MG63 (cell line): ENCODE data around the gene SCIN. TPM values are rescaled to one million over a fixed set of nuclear protein-coding genes. Genes with fewer than 3 reads are reported as not detected.

Experiments
- DNase-seq: peaks from one replicate; pipeline ENCODE4 v3.0.0-alpha.2; 2020
- H3K27me3 ChIP-seq: fragments of 250-450 bp; sonication (Bioruptor Pico); 2 replicates; pipeline ENCODE4 v1.5.1; 2020; ENCODE audit warnings: mild to moderate bottlenecking, moderate library complexity
- H3K36me3 ChIP-seq: fragments of 250-450 bp; sonication (Bioruptor Pico); 2 replicates; pipeline ENCODE4 v1.5.1; 2020; ENCODE audit warnings: mild to moderate bottlenecking, moderate library complexity
- H3K4me3 ChIP-seq: fragments of 250-450 bp; sonication (Bioruptor Pico); 2 replicates; pipeline ENCODE4 v1.5.1; 2020; ENCODE audit warnings: mild to moderate bottlenecking, moderate library complexity
- H3K9me3 ChIP-seq: fragments of 250-450 bp; sonication (Bioruptor Pico); 2 replicates; pipeline ENCODE4 v1.5.1; 2020; ENCODE audit warnings: mild to moderate bottlenecking, moderate library complexity
- total RNA-seq: library from RNA; depleted of rRNA; stranded (reverse); fragments of >200 nt; shearing (Covaris generic); gene quantifications from 2 replicates; pipeline ENCODE4 v1.2.3, GENCODE V29; 2014; ENCODE audit warnings: low replicate concordance

SCIN gene
- total RNA-seq, 1 experiment from 2014 or later, result not detected

DNA sequence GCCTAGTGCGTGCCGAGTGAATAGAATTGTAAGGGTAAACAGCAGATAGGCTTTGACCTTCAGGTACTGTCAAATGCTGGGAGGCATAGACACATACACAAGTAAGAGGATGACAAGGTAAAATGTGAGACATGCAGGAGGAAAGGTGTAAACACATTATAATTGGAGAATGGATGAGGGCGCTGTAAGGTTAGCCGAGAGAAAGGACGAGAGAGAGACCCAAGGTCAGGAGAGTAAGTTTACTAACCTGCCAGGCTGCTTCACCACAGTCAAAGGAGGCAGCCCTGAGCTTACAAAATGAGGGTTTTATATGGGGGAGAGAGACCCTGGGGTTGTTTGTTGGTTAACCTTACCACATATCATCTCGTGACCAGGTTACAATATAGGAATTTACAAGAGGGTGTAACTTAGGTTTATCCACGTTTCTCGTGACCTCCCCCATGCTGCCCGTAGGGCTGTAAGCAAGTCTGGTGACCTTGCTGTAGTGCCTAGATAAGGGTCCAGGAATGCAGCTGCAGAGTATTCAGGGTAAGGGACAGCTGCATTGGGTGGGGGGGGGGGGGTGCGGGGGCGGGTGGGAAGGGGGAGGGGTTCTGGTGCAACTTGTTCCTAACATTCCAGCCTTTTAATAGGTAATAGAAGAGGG is 17.9 kb downstream of the SCIN start:
- no peak overlapping the region for H3K4me3 ChIP-seq
- H3K27me3 ChIP-seq, result no peaks in the 10 kb centered on the region
- H3K9me3 ChIP-seq, result no peaks in the 10 kb centered on the region
- no peak for DNase-seq
- H3K36me3 ChIP-seq, result no peaks in the 10 kb centered on the region

DNA sequence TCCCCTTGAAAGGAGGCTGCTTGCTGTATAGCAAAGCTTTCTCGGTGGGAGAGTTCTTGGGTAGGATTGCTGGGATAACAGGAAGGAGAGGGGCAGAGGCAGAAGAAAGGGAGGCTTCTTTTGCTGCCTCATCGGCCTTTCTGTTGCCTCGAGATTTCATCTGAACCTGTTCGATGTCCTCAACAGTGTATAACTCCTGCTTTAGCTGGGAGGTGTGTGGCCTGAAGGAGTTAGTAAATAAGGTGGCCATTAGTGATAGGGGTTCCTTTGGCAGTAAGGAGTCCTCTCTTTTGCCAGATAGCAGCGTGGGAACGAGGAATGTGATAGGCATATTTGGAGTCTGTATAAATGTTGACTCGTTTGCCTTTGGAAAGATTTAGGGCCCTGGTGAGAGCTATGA is 20.0 kb downstream of the SCIN start:
- Histone ChIP-seq H3K27me3 (no peaks in the 10 kb centered on the region), H3K36me3 (no peaks in the 10 kb centered on the region), H3K9me3 (no peaks in the 10 kb centered on the region), H3K4me3 (no peak overlapping the region)
- DNase-seq, result no peak

DNA sequence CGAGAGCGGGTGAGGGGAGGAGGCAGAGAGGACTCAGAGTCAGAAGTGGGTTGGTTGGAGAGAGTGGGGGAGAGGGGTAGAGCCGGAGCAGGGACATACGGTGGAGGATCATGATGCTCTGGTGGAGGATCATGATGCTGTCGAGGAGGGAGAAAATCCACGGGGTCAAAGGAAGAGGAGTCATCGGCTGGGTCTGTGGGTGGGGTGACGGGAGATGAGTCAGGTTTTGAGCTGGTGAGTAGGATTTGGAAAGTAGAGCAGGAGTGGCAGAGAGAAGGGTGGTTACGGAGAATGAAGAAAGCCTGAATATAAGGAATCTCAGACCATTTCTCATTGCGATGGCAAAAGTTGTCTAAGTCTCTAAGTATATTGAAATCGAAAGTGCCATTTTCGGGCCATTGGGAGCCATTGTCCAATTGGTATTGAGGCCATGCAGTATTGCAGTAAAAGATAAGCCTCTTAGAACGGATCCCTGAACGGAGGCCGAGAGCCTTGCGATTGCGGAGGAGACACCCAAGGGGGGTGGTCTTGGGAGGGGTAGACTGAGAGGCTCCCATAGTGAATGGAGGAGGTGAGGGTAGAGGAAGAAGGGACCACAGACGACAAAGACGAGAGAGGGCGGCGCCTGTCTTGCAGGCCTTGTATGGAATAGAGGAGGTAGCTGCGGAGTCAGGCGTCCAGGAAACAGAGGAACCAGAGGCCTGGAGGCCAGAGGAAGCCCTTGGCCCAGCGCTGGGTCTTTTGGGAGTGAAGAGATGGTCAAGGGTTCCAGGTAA is 23.8 kb downstream of the SCIN start:
- H3K9me3 ChIP-seq, result no peaks in the 10 kb centered on the region
- H3K36me3 ChIP-seq, result no peaks in the 10 kb centered on the region
- no peak overlapping the region for H3K4me3 ChIP-seq
- no peak for DNase-seq
- H3K27me3 ChIP-seq, result no peaks in the 10 kb centered on the region

DNA sequence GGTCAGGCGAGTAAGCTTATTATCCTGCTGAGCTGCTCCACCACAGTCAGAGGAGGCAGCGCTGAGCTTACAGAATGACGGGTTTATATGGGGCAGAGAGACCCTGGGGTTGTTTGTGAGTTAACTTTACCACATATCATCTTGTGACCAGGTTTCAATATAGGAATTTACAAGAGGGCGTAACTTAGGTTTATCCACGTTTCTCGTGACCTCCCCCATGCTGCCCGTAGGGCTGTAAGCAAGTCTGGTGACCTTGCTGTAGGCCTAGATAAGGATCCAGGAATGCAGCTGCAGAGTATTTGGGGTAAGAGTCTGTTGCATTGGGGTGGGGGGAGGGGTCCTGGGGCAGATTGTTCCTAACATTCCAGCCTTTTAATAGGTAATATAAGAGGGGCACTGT is 24.6 kb downstream of the SCIN start:
- no peak overlapping the region for H3K4me3 ChIP-seq
- no peak for DNase-seq
- no peaks in the 10 kb centered on the region for H3K36me3 ChIP-seq
- no peaks in the 10 kb centered on the region for H3K9me3 ChIP-seq
- H3K27me3 ChIP-seq, result no peaks in the 10 kb centered on the region

DNA sequence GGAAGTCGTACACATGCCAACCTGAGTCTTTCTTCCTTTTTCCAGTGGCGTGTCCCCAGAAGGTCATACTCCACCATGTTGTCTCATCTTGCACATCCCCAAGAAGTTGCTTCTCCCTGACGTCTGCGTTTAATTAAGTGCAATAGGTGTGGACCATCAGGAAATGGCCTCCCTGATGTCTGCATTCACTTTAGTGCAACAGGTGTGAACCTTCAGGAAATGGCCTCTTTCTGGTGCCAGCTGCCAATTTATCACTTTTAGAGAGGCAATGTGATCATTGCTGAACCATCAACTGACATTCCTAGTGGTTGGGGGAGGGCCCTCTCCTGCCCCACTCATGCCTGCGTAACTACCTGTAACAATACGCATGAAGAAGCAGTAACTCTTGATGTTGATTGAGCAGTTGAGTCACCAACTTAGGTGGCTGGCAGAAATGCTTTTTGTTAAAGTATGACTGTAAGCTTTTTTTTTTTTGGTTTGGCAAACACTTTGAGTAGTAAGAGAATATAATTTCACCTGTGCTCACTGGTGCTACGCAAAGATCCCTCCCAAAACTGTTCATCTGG is 25.8 kb downstream of the SCIN start:
- Histone ChIP-seq H3K36me3 (no peaks in the 10 kb centered on the region), H3K9me3 (no peaks in the 10 kb centered on the region), H3K4me3 (no peak overlapping the region), H3K27me3 (no peaks in the 10 kb centered on the region)
- no peak for DNase-seq

DNA sequence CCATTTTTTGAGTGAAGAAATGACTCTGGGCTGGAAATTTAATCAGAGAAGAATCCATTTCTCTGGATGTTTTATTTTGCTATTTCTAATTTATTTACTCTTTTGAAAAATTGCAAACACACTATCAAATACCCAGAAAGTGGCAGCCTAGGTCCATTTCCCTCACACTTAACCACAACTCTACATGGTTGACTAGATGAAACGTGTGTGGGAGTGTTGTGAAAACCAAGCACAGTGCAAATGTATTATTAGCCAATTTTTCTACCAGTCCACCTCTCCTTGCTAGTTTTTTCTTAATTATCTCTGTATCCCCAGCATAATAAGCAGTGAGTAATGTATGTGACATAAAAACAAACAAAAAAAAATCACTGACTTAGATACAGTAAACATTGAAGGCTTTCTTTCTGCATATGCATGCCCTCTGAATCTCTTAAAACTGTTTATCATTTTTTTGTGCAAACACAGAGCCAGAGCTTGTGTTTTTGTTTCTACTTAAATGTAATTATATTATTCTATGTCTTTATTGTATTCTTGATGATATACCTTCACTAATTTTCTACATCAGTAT is 30.9 kb downstream of the SCIN start:
- no peak overlapping the region for H3K4me3 ChIP-seq
- H3K36me3 ChIP-seq, result no peaks in the 10 kb centered on the region
- no peak for DNase-seq
- no peaks in the 10 kb centered on the region for H3K27me3 ChIP-seq
- no peaks in the 10 kb centered on the region; the same call in 1 of the 2 replicates for H3K9me3 ChIP-seq

DNA sequence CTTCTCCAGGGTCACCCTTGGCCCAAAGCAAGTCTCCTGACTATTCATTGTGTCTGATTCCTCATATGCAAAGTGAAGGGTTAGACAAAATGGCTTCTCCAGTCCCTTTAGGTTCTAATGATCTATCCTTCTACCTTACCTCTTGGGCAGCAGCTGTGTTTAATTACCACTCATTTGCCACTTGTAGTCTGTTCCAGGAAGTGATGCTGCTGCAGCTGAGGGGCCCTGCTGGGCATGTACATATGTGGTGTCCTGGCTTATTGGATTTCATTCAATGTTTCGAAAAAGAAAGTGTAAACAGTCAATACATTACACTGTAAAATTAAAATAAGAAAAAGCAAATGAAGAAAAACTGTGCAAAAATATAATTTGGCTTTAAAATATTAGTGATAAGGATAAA is 36.6 kb downstream of the SCIN start:
- Histone ChIP-seq H3K36me3 (no peaks in the 10 kb centered on the region), H3K9me3 (no peaks in the 10 kb centered on the region; the same call in 1 of the 2 replicates), H3K4me3 (no peak overlapping the region), H3K27me3 (no peaks in the 10 kb centered on the region)
- DNase-seq, result no peak

DNA sequence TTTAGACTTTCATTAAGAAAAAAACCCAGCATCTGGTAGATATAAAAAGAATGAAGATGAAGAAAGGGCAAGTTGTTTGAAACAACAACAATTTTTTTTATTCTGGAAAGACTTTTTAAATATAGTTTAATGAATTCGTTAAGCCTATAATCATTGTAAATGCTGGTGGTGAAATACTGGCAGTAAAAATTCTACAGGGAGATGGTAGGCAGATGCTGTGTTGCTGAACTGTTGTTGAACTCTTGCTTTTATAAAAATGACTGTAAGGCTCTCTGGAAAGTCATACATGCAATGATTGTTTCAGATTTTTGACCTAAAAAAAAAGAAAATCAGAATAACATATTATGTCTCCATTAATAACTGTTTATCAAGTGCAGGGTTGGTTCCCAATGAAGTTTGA is 39.0 kb downstream of the SCIN start:
- no peaks in the 10 kb centered on the region for H3K36me3 ChIP-seq
- no peaks in the 10 kb centered on the region for H3K9me3 ChIP-seq
- H3K27me3 ChIP-seq, result no peaks in the 10 kb centered on the region
- no peak for DNase-seq
- H3K4me3 ChIP-seq, result no peak overlapping the region

DNA sequence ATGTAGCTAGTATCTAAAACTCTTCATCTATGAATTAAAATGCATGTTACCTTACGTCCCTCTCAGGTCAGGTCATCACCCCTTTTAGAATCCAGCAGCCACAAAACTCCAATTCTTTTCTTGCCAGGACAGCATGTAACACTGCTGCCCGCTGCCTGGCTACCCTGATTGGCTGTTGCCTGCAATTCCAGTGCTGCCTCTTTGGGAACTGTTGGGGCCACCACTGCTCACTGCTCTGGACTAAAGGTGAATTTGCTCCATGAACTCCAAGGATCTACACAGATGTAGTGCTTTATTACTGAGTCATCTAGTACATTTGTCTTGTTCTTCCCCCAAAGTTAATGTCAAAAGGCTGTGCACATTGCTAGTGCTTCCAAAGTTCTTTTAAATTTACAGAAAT is 40.4 kb downstream of the SCIN start:
- no peaks in the 10 kb centered on the region for H3K27me3 ChIP-seq
- H3K9me3 ChIP-seq, result no peaks in the 10 kb centered on the region
- no peaks in the 10 kb centered on the region for H3K36me3 ChIP-seq
- DNase-seq, result no peak
- H3K4me3 ChIP-seq, result no peak overlapping the region

DNA sequence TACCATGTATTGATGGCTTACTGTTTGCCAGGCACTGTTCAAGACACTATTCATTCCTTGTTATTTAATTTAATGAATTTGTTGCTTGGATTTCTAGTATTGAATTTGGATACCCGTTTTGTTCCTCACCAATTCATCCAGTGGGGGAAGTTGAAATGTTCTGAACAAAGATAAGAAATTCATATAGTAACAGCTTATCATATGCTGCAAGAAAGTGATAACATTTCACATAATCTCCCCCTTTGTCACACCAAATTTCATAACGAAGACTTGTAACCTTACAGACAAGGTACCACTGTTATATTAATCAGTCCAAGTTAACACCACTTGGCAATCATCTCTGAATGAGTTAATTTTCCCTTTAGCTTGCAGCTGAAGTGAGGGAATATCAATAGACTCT is 42.1 kb downstream of the SCIN start:
- DNase-seq, result no peak
- Histone ChIP-seq H3K27me3 (no peaks in the 10 kb centered on the region), H3K9me3 (no peaks in the 10 kb centered on the region), H3K4me3 (no peak overlapping the region), H3K36me3 (no peaks in the 10 kb centered on the region)

DNA sequence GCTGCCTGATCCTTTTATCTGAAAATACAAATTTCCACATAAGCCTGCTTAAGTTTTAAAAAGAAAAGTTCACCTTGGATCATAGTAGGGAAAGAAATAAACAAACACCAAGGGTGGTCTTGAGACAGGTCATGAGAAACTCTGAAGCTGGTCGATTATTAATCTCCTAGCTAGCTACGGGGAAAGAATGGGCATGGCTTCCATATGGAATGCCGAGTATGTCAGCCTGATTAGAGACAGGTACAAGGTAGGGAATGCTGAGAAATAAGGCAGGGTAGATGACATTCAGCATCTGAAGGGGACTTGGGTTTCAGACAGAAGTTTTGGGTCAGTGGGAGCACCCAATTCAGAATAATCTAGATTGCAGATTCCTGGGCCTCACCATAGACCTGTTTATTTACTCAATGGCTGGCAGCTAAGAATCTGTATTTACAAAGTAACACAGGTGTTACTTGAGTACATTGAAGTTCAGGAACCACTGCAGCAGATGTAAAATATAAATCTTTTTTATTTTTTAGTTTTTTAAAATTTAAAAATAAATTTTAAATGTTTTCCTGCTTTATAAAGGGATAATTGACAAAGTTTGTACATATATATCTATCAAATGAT is 49.0 kb downstream of the SCIN start:
- Histone ChIP-seq H3K4me3 (no peak overlapping the region), H3K27me3 (no peaks in the 10 kb centered on the region; the same call in 1 of the 2 replicates), H3K9me3 (no peaks in the 10 kb centered on the region), H3K36me3 (no peaks in the 10 kb centered on the region)
- DNase-seq, result no peak

DNA sequence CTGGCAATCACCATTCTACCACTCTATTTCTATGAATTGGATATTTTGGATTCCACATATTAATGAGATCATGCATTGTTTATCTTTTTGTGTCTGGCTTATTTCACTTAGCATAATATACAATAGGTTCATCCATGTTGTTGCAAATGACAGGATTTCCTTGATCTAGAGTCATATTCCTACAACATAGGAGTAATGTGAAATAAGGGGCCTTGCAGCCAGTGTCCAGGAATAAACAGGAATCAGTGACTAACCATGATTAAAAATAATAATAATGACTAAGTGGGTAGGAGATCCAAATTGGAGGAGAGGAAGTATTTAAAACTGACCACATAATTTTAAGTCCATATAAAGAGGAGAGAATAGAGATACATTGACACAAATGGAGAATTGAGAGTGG is 49.9 kb downstream of the SCIN start:
- Histone ChIP-seq H3K27me3 (no peaks in the 10 kb centered on the region; the same call in 1 of the 2 replicates), H3K4me3 (no peak overlapping the region), H3K9me3 (no peaks in the 10 kb centered on the region), H3K36me3 (no peaks in the 10 kb centered on the region)
- DNase-seq, result no peak

DNA sequence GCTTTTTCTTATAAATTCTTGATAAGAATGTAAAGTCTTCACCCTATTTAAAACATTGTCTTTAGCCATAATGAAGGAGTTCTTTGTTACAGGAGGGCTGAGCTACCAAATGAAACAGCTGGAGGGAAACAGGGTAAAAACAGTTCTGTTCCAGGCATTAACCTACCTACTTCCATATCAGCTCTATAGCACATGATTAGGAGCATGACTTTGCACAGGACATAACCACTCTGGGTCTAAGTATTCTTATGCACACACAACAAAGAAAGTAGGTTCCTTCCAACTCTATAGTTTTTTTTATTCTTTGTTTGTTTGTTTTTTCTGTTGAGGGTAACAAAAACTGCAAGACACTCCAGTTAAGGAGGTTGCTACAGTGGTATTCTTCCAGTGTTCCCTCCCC is 52.7 kb downstream of the SCIN start:
- no peak for DNase-seq
- Histone ChIP-seq H3K4me3 (no peak overlapping the region), H3K9me3 (no peaks in the 10 kb centered on the region), H3K27me3 (no peaks in the 10 kb centered on the region; the same call in 1 of the 2 replicates), H3K36me3 (no peaks in the 10 kb centered on the region)

DNA sequence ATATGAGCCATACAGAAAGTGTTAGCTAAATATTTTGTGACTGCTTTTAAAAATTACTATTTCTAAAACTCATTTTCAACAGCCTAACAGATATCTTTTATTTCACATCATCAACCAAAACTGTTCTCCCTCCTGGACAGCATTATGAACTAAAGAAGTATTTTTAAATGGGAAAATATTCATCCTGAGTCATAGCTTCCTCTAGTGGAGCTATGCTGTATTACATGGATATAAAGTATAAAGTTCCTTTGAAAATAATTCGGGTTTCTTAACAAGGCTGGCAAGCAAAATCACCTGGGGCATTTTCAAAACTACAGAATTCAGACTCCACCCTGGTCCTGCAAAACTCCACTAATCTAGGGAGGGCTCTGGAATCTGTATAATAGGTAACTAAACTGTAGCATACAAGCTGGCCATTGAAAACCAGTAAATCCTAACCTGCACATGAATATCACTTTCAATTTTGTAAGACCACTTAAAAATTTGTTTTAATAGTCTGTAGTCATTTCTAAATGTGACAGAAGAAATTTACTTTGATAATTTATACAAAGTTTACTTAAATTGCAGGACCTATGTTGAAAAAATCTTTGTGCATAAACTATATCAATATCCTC is 53.5 kb downstream of the SCIN start:
- H3K36me3 ChIP-seq, result no peaks in the 10 kb centered on the region

DNA sequence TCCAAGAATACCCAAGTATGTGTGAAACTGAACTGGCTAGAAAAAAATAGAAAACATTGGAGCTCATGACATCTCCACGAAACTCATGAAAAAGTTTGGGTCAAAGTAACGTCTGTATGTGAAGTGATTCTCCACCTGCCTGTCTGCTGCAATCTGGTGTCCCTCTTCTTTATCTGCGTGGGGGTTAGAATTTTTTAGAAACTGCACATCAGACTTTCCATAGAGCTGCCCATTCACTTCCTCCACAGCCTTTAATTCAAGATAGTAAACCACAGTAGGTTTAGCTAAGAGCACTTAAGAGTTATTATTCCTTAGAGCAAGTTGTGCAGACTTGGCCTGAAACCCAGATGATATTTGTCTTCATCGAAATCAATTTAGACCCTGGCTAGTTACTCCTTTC is 55.3 kb downstream of the SCIN start:
- no peak for DNase-seq
- H3K9me3 ChIP-seq, result no peaks in the 10 kb centered on the region
- no peaks in the 10 kb centered on the region; the same call in 1 of the 2 replicates for H3K27me3 ChIP-seq
- no peak overlapping the region for H3K4me3 ChIP-seq
- H3K36me3 ChIP-seq, result no peaks in the 10 kb centered on the region

More for the DNA sequence above, 53.5 kb downstream of the SCIN start:
- Histone ChIP-seq H3K4me3 (no peak overlapping the region), H3K9me3 (no peaks in the 10 kb centered on the region), H3K27me3 (no peaks in the 10 kb centered on the region; the same call in 1 of the 2 replicates)
- DNase-seq, result no peak

DNA sequence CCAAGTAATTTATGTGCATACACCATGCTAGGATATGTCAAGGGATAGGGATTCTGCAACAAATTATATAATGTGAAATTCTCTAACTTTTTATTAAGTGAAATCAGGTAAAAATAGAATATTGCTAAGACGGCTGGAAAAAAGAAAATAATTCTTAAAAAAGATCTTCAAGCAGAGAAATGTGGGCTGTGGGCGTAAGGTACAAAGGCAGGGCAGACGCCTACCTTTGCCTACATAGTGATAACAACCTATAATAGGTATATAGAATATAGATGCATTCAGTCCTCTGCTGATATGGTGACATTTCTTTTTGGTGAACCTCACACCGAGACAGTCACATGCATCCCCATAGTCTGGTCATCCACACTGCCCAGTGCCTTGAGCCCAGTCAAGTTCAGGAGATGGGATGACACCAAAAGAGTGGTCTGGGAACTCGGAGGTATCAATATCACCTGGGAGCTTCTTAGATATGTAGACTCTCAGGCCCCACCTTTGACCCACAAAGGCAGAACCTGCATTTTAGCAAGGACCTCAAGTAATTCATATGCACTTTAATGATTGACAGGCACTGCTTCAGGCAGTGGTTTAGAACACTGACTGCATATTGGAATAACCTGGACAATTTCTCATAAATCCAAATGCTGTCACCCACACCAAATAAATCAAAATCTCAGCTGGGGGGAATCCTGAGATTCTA is 59.4 kb downstream of the SCIN start:
- DNase-seq, result no peak
- no peak overlapping the region for H3K4me3 ChIP-seq
- no peaks in the 10 kb centered on the region for H3K36me3 ChIP-seq
- no peaks in the 10 kb centered on the region for H3K27me3 ChIP-seq
- H3K9me3 ChIP-seq, result no peaks in the 10 kb centered on the region
